Gastrocnemius medialis (tissue), 4 donors: ENCODE data around the gene PLIN4.

ENCODE experiments used
- POLR2A ChIP-seq, 2 donors: fragments of 450-650 bp; IDR thresholded peaks; one replicate each; pipeline ENCODE4 v1.6.1; 2017; ENCODE audit warnings: antibody characterized with exemption in 2 of 2, mild to moderate bottlenecking in 2 of 2, moderate library complexity in 2 of 2
- TF ChIP-seq, protein P1 (sequence below), 5 experiments: fragments of 450-650 bp in 3 of 5; fragments of 200-600 bp in 2 of 5; sonication (generic) in 2 of 5; IDR thresholded peaks in 4 of 5; conservative IDR thresholded peaks in 1 of 5; 1 replicate in 4 of 5; 2 replicates in 1 of 5; pipeline ENCODE4 v1.5.1; 2016 to 2019; ENCODE audit warnings: antibody characterized with exemption in 5 of 5, mild to moderate bottlenecking in 3 of 5, moderate library complexity in 3 of 5

- TF ChIP-seq, protein P1, sequence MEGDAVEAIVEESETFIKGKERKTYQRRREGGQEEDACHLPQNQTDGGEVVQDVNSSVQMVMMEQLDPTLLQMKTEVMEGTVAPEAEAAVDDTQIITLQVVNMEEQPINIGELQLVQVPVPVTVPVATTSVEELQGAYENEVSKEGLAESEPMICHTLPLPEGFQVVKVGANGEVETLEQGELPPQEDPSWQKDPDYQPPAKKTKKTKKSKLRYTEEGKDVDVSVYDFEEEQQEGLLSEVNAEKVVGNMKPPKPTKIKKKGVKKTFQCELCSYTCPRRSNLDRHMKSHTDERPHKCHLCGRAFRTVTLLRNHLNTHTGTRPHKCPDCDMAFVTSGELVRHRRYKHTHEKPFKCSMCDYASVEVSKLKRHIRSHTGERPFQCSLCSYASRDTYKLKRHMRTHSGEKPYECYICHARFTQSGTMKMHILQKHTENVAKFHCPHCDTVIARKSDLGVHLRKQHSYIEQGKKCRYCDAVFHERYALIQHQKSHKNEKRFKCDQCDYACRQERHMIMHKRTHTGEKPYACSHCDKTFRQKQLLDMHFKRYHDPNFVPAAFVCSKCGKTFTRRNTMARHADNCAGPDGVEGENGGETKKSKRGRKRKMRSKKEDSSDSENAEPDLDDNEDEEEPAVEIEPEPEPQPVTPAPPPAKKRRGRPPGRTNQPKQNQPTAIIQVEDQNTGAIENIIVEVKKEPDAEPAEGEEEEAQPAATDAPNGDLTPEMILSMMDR (IDR thresholded peaks at IDR 0.05 in 4 of 5, conservative IDR thresholded peaks at IDR 0.05 in 1 of 5): no peak
- TF ChIP-seq POLR2A (IDR thresholded peaks at IDR 0.05): no peak
Observed at GRCh38 chr19:4477034-4477801, 41.1 kb downstream of the PLIN4 start.
